Prostate gland (tissue), 2 donors: Measurements from ENCODE around the gene FHDC1. TPM values are rescaled to one million over a fixed set of nuclear protein-coding genes. Genes with fewer than 3 reads are reported as not detected.

Source experiments
- DNase-seq: peaks from one replicate; pipeline ENCODE4 v3.0.0-alpha.2; 2019; ENCODE audit warnings: low spot score
- H3K27ac ChIP-seq, 2 donors: fragments of 200-600 bp; sonication (generic); 2 replicates each; pipeline ENCODE4 v1.5.1; 2017 to 2019
- H3K27me3 ChIP-seq: fragments of 200-600 bp; sonication (generic); replicated peaks from 2 replicates; pipeline ENCODE4 v1.5.1; 2019; ENCODE audit not compliant: insufficient read depth
- H3K36me3 ChIP-seq, 2 donors: fragments of 200-600 bp; sonication (generic); 1 replicate in 1 of 2; 2 replicates in 1 of 2; pipeline versions ENCODE4 v1.5.1 to v1.8.1; 2017 to 2019
- H3K4me1 ChIP-seq: fragments of 200-600 bp; sonication (generic); replicated peaks from 2 replicates; pipeline ENCODE4 v1.5.1; 2019
- H3K4me3 ChIP-seq, 2 donors: fragments of 200-600 bp; sonication (generic); 2 replicates each; pipeline ENCODE4 v1.5.1; 2017 to 2019
- H3K9me3 ChIP-seq: fragments of 200-600 bp; sonication (generic); 2 replicates; pipeline ENCODE4 v1.5.1; 2017
- POLR2A ChIP-seq: fragments of 450-650 bp; IDR thresholded peaks from one replicate; pipeline ENCODE4 v1.6.1; 2016; ENCODE audit warnings: antibody characterized with exemption, mild to moderate bottlenecking
- POLR2AphosphoS5 ChIP-seq: sonication (generic); formaldehyde crosslinking; IDR thresholded peaks from one replicate; pipeline ENCODE4 v1.6.1; 2017; ENCODE audit warnings: antibody characterized with exemption
- whole genome bisulfite sequencing: methylation state at CpG from one replicate; pipeline ENCODE4 v1.1.5; 2018; 5-methylcytosine and 5-hydroxymethylcytosine counted together
- intact Hi-C: fragments of 100-400 bp; cut with DNase I; formaldehyde crosslinking; loops from one replicate; pipeline ENCODE4 v1.14.2; 2022
- total RNA-seq, 2 donors: library from RNA; depleted of rRNA; stranded (reverse); fragments of >200 nt; gene quantifications; one replicate each; pipeline ENCODE4 v1.1.0, GENCODE V29; 2016
- TF ChIP-seq, protein P1 (sequence below), 4 experiments: fragments of 200-600 bp in 2 of 4; fragments of 450-650 bp in 2 of 4; sonication (generic) in 2 of 4; IDR thresholded peaks; 1 replicate in 3 of 4; 2 replicates in 1 of 4; pipeline ENCODE4 v1.5.1; 2016 to 2019; ENCODE audit warnings: antibody characterized with exemption in 4 of 4, mild to moderate bottlenecking in 2 of 4, moderate library complexity in 2 of 4

Gene FHDC1
- total RNA-seq, 2 donors from 2014 or later, result 11.0 to 15.3 TPM

DNA sequence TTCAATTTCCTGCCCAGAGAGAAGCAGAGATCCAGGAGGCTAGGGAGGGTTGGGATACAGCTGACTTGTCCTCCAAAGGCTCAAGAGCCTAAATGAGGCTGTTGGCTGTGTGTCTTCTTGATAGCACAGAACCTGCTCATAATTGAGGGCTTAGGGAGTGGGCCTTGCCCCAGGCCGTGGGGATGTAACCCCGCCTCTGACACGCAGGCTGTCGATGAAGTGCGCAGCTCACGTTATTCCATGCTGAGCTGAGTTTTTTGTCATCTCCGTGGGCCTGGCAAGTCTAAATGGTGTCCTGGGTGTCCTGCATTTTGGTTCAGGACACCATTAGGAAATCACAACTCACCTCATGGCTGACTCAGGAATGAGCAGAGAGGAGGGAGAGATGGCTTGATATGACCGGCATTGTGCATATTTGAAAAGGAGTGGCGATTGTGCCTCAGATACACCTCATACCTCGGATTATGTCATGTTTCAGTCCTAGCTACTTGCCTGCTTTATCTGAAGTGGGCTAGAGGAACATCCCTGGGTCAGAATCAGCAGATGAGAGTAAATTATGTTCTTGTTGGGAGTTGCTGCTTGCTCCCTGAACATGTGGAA, 43.7 kb downstream of the FHDC1 start:
- no peaks in the 10 kb centered on the region for H3K9me3 ChIP-seq
- no peak overlapping the region for H3K27ac ChIP-seq
- H3K36me3 ChIP-seq, result no peaks in the 10 kb centered on the region
- no peaks in the 10 kb centered on the region for H3K27me3 ChIP-seq
- intact Hi-C loops, result no loop called here
- no peak for TF ChIP-seq POLR2AphosphoS5
- TF ChIP-seq POLR2A, result no peak
- TF ChIP-seq, protein P1, sequence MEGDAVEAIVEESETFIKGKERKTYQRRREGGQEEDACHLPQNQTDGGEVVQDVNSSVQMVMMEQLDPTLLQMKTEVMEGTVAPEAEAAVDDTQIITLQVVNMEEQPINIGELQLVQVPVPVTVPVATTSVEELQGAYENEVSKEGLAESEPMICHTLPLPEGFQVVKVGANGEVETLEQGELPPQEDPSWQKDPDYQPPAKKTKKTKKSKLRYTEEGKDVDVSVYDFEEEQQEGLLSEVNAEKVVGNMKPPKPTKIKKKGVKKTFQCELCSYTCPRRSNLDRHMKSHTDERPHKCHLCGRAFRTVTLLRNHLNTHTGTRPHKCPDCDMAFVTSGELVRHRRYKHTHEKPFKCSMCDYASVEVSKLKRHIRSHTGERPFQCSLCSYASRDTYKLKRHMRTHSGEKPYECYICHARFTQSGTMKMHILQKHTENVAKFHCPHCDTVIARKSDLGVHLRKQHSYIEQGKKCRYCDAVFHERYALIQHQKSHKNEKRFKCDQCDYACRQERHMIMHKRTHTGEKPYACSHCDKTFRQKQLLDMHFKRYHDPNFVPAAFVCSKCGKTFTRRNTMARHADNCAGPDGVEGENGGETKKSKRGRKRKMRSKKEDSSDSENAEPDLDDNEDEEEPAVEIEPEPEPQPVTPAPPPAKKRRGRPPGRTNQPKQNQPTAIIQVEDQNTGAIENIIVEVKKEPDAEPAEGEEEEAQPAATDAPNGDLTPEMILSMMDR (IDR thresholded peaks at IDR 0.05), result no peak
- DNase-seq, result no peak
- H3K4me1 ChIP-seq, result no peaks in the 10 kb centered on the region
- 82% methylated on average over 10 of the region's 10 CpGs for WGBS
- H3K4me3 ChIP-seq, result no peak overlapping the region

DNA sequence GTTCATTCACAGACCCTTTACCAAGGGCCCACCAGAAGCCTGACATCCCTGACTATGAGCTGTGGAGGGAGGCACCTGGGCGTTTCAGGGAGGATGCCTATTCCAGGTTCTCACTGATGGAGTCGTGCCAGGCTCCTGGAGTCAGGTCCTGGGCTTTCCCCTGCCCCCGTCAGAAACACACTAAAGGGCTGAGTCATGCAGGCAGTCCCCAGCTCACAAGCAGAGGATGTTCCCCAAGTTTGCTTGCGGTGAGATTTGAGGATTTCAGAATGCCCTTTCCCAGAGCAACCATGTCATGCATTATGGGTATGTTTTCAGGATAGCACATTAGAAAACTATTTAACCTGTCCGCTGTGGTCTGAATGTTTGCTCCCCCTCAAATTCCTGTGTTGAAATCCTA, 45.2 kb downstream of the FHDC1 start:
- no peak for DNase-seq
- TF ChIP-seq POLR2A (no peak), POLR2AphosphoS5 (no peak)
- TF ChIP-seq, protein P1 (IDR thresholded peaks at IDR 0.05), result no peak
- no peaks in the 10 kb centered on the region for H3K4me1 ChIP-seq
- H3K27me3 ChIP-seq, result no peaks in the 10 kb centered on the region
- no peaks in the 10 kb centered on the region for H3K36me3 ChIP-seq
- no peak overlapping the region for H3K4me3 ChIP-seq
- H3K27ac ChIP-seq, result no peak overlapping the region
- H3K9me3 ChIP-seq, result no peaks in the 10 kb centered on the region
- WGBS, result 63% methylated on average over 4 of the region's 5 CpGs
- intact Hi-C loops, result no loop called here

DNA sequence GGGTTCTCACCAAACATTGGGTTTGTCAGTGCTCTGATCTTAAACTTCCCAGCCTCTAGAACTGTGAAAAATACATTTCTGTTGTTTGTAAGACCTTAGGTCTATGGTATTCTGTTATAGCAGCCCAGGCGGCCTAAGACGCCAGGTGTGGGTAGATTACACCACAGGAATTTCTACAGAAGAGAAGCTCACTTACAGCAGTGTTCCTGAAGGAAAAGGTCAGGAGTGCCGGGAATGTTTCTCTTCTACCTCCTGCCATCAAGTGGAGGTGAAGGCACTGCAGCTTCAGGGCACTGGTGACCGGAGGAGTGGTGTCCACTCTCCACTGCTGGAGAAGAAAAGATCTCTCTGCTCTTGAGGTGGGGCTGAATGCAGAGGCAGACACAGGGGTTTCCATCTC, 45.7 kb downstream of the FHDC1 start:
- TF ChIP-seq, protein P1 (IDR thresholded peaks at IDR 0.05), result no peak
- TF ChIP-seq POLR2AphosphoS5, result no peak
- no peak for TF ChIP-seq POLR2A
- intact Hi-C loops, result no loop called here
- no peaks in the 10 kb centered on the region for H3K4me1 ChIP-seq
- WGBS, result 94% methylated on average over 4 of the region's 4 CpGs
- H3K9me3 ChIP-seq, result no peaks in the 10 kb centered on the region
- no peaks in the 10 kb centered on the region for H3K27me3 ChIP-seq
- H3K4me3 ChIP-seq, result no peak overlapping the region
- no peak overlapping the region for H3K27ac ChIP-seq
- DNase-seq, result no peak
- H3K36me3 ChIP-seq, result no peaks in the 10 kb centered on the region

DNA sequence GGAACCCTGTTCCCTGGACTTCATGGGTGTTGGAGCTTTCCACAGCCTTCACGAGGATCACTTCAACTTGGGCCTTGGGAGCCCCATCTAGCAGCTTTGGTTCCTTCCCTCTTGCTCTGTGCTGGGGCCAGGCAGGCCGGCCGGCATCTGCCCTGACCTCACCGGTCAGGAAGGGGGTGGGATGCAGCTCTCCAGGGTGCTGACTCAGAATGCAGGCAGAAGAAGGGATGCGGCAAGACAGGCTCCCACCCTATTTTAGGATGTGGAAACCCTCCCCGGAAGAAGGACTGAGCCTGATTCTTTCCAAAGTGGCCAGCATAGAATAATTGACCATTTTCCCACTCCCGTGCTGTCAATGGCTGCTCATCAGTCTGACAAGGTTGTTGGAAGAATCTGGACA, 47.1 kb downstream of the FHDC1 start:
- WGBS, result 65% methylated on average over 7 of the region's 7 CpGs
- no peaks in the 10 kb centered on the region for H3K27me3 ChIP-seq
- intact Hi-C loops, result no loop called here
- TF ChIP-seq, protein P1 (IDR thresholded peaks at IDR 0.05), result no peak
- TF ChIP-seq POLR2AphosphoS5, result no peak
- no peaks in the 10 kb centered on the region for H3K9me3 ChIP-seq
- no peak overlapping the region for H3K4me3 ChIP-seq
- no peaks in the 10 kb centered on the region for H3K4me1 ChIP-seq
- H3K36me3 ChIP-seq, result no peaks in the 10 kb centered on the region
- H3K27ac ChIP-seq, result no peak overlapping the region
- DNase-seq, result no peak

DNA sequence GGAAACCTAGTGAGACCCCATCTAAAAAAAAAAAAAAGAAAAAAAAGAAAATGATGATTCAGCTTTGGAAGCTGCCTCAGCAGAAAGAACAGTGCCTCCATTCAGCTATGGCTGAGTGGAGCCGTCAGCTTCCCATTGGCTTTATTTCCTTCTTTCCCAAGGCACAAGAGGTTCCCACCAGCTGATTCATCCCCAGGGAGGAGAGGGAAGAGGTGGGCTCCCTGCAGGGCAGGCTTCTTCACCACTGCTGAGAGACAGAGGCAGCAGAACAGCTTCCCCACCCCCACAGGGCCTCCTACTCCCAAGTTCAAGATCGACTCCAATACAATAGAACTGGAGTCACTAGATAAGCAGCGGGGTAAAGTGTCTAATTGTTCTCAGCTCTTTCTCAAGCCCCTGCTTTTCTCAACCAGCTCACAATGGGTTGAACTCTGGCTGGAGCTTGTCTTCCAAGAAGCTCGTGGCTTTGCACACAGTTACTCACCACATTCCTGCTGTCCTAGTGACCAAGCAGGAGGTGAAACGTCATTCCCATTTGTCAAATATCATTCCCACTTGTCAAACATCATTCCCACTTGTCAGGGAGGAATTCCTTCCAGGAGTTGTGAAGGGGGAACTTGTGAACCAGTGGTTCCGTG, 47.8 kb downstream of the FHDC1 start:
- DNase-seq, result no peak
- intact Hi-C loops, result no loop called here
- H3K27ac ChIP-seq, result no peak overlapping the region
- 62% methylated on average over 6 of the region's 6 CpGs for WGBS
- no peaks in the 10 kb centered on the region for H3K27me3 ChIP-seq
- no peak overlapping the region for H3K4me3 ChIP-seq
- H3K4me1 ChIP-seq, result no peaks in the 10 kb centered on the region
- no peak for TF ChIP-seq POLR2A
- TF ChIP-seq, protein P1 (IDR thresholded peaks at IDR 0.05), result no peak
- TF ChIP-seq POLR2AphosphoS5, result no peak
- H3K9me3 ChIP-seq, result no peaks in the 10 kb centered on the region
- no peaks in the 10 kb centered on the region for H3K36me3 ChIP-seq
